ENCODE data around the gene GIPR. TPM values are rescaled to one million over a fixed set of nuclear protein-coding genes. Genes with fewer than 3 reads are reported as not detected.

The GIPR gene
- total and polyA plus RNA-seq, 2 of the 13 experiments (the other 11 are each of a cell fraction or from before 2014, with no cell fraction given): 0.15 to 1.2 TPM

DNA sequence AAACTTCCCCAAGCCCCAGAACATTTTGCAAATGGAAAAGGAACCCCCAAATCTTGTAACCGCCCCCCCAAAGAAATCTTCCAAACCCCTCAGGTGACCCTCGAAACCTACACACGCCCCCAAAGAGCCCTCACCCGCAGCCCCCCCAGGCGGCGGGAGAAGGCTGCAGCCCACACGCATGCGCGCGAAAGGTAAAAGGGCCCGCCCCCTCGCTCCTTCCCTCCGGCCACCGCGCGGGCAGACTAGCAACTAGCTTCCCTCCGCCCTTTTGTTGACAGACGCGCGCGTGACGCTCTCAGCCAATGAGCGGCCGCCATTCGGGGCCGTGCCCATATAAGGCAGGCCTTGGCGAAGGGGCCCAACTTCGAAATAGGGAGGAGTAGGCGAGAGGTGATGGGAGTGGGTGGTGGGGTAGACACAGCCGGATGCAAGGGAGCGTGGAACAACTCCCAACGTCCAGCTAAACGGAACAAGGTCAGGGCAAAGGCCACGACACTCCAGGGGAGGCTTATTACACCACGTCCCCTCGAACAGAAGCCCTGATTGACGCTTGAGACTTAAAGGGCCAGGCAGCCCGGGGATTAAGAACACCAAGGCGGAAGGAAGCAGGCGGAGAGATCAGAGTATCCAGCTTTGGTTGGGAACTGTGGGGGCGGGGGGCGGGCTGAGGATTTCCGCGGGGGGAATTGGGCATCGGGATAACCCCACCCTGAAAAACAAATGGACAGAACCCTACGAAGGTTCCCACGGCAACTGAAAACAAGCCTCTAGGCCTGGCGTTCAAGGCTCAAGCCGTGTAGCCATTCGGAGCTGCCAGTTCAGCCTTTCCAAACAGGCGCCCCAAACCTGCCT is 49.3 kb downstream of the GIPR start (continued):
- no peak; the same call in 1 of the 2 replicates for TF ChIP-seq ZBTB7B (CRISPR knock-in tag; IDR thresholded peaks at IDR 0.05)
- TF ChIP-seq ZNF430 (CRISPR knock-in tag; IDR thresholded peaks at IDR 0.05): peak; percentile 82; the same call in 1 of the 2 replicates
- TF ChIP-seq RFX5 (IDR thresholded peaks at IDR 0.05; ENCODE audit: low read depth, low read length): peak; percentile 59
- no peak for TF ChIP-seq ZNF282 (IDR thresholded peaks at IDR 0.05; ENCODE audit: partially characterized antibody)
- TF ChIP-seq ZNF350 (CRISPR knock-in tag; IDR thresholded peaks at IDR 0.05; ENCODE audit: borderline replicate concordance, low read depth): peak; percentile 86
- peak; percentile 73 for TF ChIP-seq RAD51 (IDR thresholded peaks at IDR 0.05; ENCODE audit: borderline replicate concordance)
- peak; percentile 64; the same call in 1 of the 2 replicates for TF ChIP-seq DMAP1 (CRISPR knock-in tag; IDR thresholded peaks at IDR 0.05)
- TF ChIP-seq ZSCAN21 (CRISPR knock-in tag; IDR thresholded peaks at IDR 0.05; ENCODE audit: borderline replicate concordance): peak; percentile 70; the same call in 1 of the 2 replicates
- TF ChIP-seq RARA (CRISPR knock-in tag; IDR thresholded peaks at IDR 0.05): peak; percentile 88
- 0 out of 2 replicates have a peak, but pooled peaks have one; percentile 21 for TF ChIP-seq ZNF629 (CRISPR knock-in tag; conservative IDR thresholded peaks at IDR 0.05)
- TF ChIP-seq, protein P1, sequence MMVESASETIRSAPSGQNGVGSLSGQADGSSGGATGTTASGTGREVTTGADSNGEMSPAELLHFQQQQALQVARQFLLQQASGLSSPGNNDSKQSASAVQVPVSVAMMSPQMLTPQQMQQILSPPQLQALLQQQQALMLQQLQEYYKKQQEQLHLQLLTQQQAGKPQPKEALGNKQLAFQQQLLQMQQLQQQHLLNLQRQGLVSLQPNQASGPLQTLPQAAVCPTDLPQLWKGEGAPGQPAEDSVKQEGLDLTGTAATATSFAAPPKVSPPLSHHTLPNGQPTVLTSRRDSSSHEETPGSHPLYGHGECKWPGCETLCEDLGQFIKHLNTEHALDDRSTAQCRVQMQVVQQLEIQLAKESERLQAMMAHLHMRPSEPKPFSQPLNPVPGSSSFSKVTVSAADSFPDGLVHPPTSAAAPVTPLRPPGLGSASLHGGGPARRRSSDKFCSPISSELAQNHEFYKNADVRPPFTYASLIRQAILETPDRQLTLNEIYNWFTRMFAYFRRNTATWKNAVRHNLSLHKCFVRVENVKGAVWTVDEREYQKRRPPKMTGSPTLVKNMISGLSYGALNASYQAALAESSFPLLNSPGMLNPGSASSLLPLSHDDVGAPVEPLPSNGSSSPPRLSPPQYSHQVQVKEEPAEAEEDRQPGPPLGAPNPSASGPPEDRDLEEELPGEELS (CRISPR knock-in tag; IDR thresholded peaks at IDR 0.05): peak; percentile 88
